Frontal cortex (tissue), 4 donors: ENCODE data around the gene CD8B2. TPM values are rescaled to one million over a fixed set of nuclear protein-coding genes. Genes with fewer than 3 reads are reported as not detected.
A peak's percentile ranks its signal among the peaks of the same experiment; 100 is the strongest.
"Not testable (repeated sequence)": the region's sequence is repeated elsewhere in the genome, so short reads cannot be mapped to it uniquely, and the experiment has no call there.

Experiments used
- DNase-seq, 2 donors: peaks; one replicate each; pipeline ENCODE4 v3.0.0; 2012; ENCODE audit warnings: low spot score in 2 of 2
- FAIRE-seq: peaks from 2 replicates; lab custom pipeline; 2012; peaks lifted over from hg19 to GRCh38; lab: Jason Lieb, UNC
- total RNA-seq: library from RNA; depleted of rRNA; stranded (reverse); fragments of >200 nt; gene quantifications from one replicate; pipeline ENCODE4 v1.2.3, GENCODE V29; 2014
- donor health status: control.
- donor health status: control.
- donor health status: control.

CD8B2 gene
- total RNA-seq, 1 donor from 2014 or later: under 0.01 TPM

GRCh38 chr2:106510791-106511190 is 23.6 kb downstream of the CD8B2 start:
- DNase-seq: not testable (repeated sequence)
- FAIRE-seq: peak; percentile 81

GRCh38 chr2:106511476-106511901 is 24.3 kb downstream of the CD8B2 start:
- FAIRE-seq: not testable (repeated sequence)

GRCh38 chr2:106511934-106512333 is 24.8 kb downstream of the CD8B2 start:
- not testable (repeated sequence) for DNase-seq, FAIRE-seq

More at GRCh38 chr2:106511476-106511901, 24.3 kb downstream of the CD8B2 start:
- DNase-seq: not testable (repeated sequence)

- DNase-seq, FAIRE-seq: not testable (repeated sequence)
Measured at GRCh38 chr2:106513391-106513790, 26.2 kb downstream of the CD8B2 start.

GRCh38 chr2:106514827-106515226 is 27.7 kb downstream of the CD8B2 start:
- not testable (repeated sequence) for FAIRE-seq, DNase-seq

- FAIRE-seq (no peak), DNase-seq (no peak)
Measured at GRCh38 chr2:106516436-106516835, 29.3 kb downstream of the CD8B2 start.

- DNase-seq (no peak), FAIRE-seq (peak; percentile 99)
Measured at GRCh38 chr2:106516864-106517263, 29.7 kb downstream of the CD8B2 start.

GRCh38 chr2:106517329-106517728 is 30.2 kb downstream of the CD8B2 start:
- FAIRE-seq (no peak), DNase-seq (no peak)

GRCh38 chr2:106519767-106520166 is 32.6 kb downstream of the CD8B2 start:
- DNase-seq (no peak), FAIRE-seq (no peak)

- FAIRE-seq (no peak), DNase-seq (no peak)
Measured at GRCh38 chr2:106521016-106521415, 33.9 kb downstream of the CD8B2 start.

- FAIRE-seq (no peak), DNase-seq (no peak)
Measured at GRCh38 chr2:106523976-106524665, 37.0 kb downstream of the CD8B2 start.

- FAIRE-seq: no peak
Measured at GRCh38 chr2:106530866-106531265, 43.7 kb downstream of the CD8B2 start.

GRCh38 chr2:106531676-106532214 is 44.6 kb downstream of the CD8B2 start:
- FAIRE-seq: no peak
- no peak for DNase-seq

More at GRCh38 chr2:106530866-106531265, 43.7 kb downstream of the CD8B2 start:
- DNase-seq: no peak

- FAIRE-seq: no peak
- no peak for DNase-seq
Measured at GRCh38 chr2:106532236-106532635, 45.1 kb downstream of the CD8B2 start.

- FAIRE-seq (no peak), DNase-seq (no peak)
Measured at GRCh38 chr2:106534471-106534870, 47.3 kb downstream of the CD8B2 start.

- FAIRE-seq (no peak), DNase-seq (no peak)
Measured at GRCh38 chr2:106536490-106536889, 49.3 kb downstream of the CD8B2 start.

- no peak for DNase-seq
- FAIRE-seq: no peak
Measured at GRCh38 chr2:106537047-106537446, 49.9 kb downstream of the CD8B2 start.

- DNase-seq: no peak
- no peak for FAIRE-seq
Measured at GRCh38 chr2:106537791-106538191, 50.6 kb downstream of the CD8B2 start.

- DNase-seq: no peak
- FAIRE-seq: no peak
Measured at GRCh38 chr2:106540886-106541285, 53.7 kb downstream of the CD8B2 start.

GRCh38 chr2:106541333-106541732 is 54.2 kb downstream of the CD8B2 start:
- no peak for FAIRE-seq
- DNase-seq: no peak

- FAIRE-seq: no peak
- DNase-seq: peak; percentile 24 to 69
Measured at GRCh38 chr2:106542746-106543359, 55.7 kb downstream of the CD8B2 start.
